Kidney (tissue), 14 donors: Measurements from ENCODE around the gene NPHP4. TPM values are rescaled to one million over a fixed set of nuclear protein-coding genes. Genes with fewer than 3 reads are reported as not detected.

ENCODE experiments used
- DNase-seq, 5 donors: peaks; one replicate each; pipeline ENCODE4 v3.0.0-alpha.2; 2013 to 2020
- FAIRE-seq: peaks from 2 replicates; lab custom pipeline; 2012; peaks lifted over from hg19 to GRCh38; lab: Jason Lieb, UNC
- H3K27ac ChIP-seq, 2 donors: one replicate each; pipeline ENCODE4 v1.7.0; 2013; ENCODE audit warnings: low read depth in 2 of 2, low read length in 2 of 2, inconsistent platforms in 1 of 2
- H3K27me3 ChIP-seq: one replicate; pipeline ENCODE4 v1.7.1; 2013; ENCODE audit warnings: low read length, inconsistent platforms; ENCODE audit not compliant: control insufficient read depth, insufficient read depth
- H3K36me3 ChIP-seq, 3 donors: one replicate each; pipeline versions ENCODE4 v1.7.0 to v1.7.1; 2013; ENCODE audit warnings: low read length in 3 of 3, control low read depth in 1 of 3, inconsistent platforms in 1 of 3; ENCODE audit not compliant: insufficient read depth in 3 of 3, control insufficient read depth in 2 of 3
- H3K4me1 ChIP-seq, 3 donors: one replicate each; pipeline versions ENCODE4 v1.7.0 to v1.7.1; 2013; ENCODE audit warnings: low read length in 3 of 3, inconsistent platforms in 1 of 3, low read depth in 1 of 3; ENCODE audit not compliant: control insufficient read depth in 2 of 3, insufficient read depth in 2 of 3
- H3K4me3 ChIP-seq, 3 donors: one replicate each; pipeline versions ENCODE4 v1.7.0 to v1.8.1; 2013; ENCODE audit warnings: low read length in 3 of 3, control low read depth in 1 of 3, inconsistent platforms in 1 of 3
- H3K9ac ChIP-seq, 3 donors: one replicate each; pipeline versions ENCODE4 v1.7.0 to v1.7.1; 2013; ENCODE audit warnings: low read length in 3 of 3, control low read depth in 1 of 3, inconsistent platforms in 1 of 3
- H3K9me3 ChIP-seq, 3 donors: one replicate each; pipeline versions ENCODE4 v1.7.0 to v1.7.1; 2013; ENCODE audit warnings: low read length in 3 of 3, control low read depth in 1 of 3, inconsistent platforms in 1 of 3; ENCODE audit not compliant: control insufficient read depth in 2 of 3, insufficient read depth in 1 of 3
- intact Hi-C: fragments of 100-400 bp; cut with DNase I; formaldehyde crosslinking; loops from one replicate; pipeline ENCODE4 v1.11.1; 2022
- polyA plus RNA-seq: library from polyadenylated mRNA; stranded (reverse); fragments of 350-450 nt; fragmentation: Illumina TruSeq; extraction: RNeasy Lipid Tissue Mini Kit (QIAGEN cat#74804); gene quantifications from one replicate; pipeline ENCODE4 v1.2.3, GENCODE V29; 2014; ENCODE audit warnings: low read depth, low replicate concordance; ENCODE audit not compliant: insufficient read depth
- total RNA-seq: library from RNA; stranded (reverse); fragmentation: NEBNext Ultra II Directional; extraction: Animal tissue kit (Norgen Biotek cat#: 25700); gene quantifications from one replicate; pipeline ENCODE4 v1.2.1, GENCODE V29; 2021
- TF ChIP-seq, protein P1 (sequence below): IDR thresholded peaks from 3 replicates; pipeline ENCODE4 v1.5.1; 2012; ENCODE audit warnings: mild to moderate bottlenecking, moderate library complexity, borderline replicate concordance; ENCODE audit not compliant: insufficient read depth; ENCODE audit errors: extremely low read depth
- donor health status: control.
- donor health status: control.
- donor health status: control.
- donor health status: control.
- donor health status: control.
- donor health status: DM: yes; HTN: yes; CAD: no.
- donor health status: Normal renal cell carcinoma (clear cell type).

The NPHP4 gene
- total and polyA plus RNA-seq, 2 donors from 2014 or later, result 2.9 to 16.1 TPM

GRCh38 chr1:5967351-5968160 is 24.7 kb downstream of the NPHP4 start:
- TF ChIP-seq, protein P1, sequence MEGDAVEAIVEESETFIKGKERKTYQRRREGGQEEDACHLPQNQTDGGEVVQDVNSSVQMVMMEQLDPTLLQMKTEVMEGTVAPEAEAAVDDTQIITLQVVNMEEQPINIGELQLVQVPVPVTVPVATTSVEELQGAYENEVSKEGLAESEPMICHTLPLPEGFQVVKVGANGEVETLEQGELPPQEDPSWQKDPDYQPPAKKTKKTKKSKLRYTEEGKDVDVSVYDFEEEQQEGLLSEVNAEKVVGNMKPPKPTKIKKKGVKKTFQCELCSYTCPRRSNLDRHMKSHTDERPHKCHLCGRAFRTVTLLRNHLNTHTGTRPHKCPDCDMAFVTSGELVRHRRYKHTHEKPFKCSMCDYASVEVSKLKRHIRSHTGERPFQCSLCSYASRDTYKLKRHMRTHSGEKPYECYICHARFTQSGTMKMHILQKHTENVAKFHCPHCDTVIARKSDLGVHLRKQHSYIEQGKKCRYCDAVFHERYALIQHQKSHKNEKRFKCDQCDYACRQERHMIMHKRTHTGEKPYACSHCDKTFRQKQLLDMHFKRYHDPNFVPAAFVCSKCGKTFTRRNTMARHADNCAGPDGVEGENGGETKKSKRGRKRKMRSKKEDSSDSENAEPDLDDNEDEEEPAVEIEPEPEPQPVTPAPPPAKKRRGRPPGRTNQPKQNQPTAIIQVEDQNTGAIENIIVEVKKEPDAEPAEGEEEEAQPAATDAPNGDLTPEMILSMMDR, result no peak
- intact Hi-C loops, result no loop called here
- H3K36me3 ChIP-seq, result peaks cover 0 to 8% (median 7%) of the 10 kb centered on the region in 3 donors
- FAIRE-seq (no peak), DNase-seq (no peak)
- H3K4me1 ChIP-seq, result peaks cover 0 to 3% (median 2%) of the 10 kb centered on the region in 3 donors
- H3K9ac ChIP-seq, result no peak overlapping the region
- no peak overlapping the region for H3K27ac ChIP-seq
- no peak overlapping the region for H3K4me3 ChIP-seq
- no peaks in the 10 kb centered on the region for H3K27me3 ChIP-seq
- H3K9me3 ChIP-seq, result no peaks in the 10 kb centered on the region

DNA sequence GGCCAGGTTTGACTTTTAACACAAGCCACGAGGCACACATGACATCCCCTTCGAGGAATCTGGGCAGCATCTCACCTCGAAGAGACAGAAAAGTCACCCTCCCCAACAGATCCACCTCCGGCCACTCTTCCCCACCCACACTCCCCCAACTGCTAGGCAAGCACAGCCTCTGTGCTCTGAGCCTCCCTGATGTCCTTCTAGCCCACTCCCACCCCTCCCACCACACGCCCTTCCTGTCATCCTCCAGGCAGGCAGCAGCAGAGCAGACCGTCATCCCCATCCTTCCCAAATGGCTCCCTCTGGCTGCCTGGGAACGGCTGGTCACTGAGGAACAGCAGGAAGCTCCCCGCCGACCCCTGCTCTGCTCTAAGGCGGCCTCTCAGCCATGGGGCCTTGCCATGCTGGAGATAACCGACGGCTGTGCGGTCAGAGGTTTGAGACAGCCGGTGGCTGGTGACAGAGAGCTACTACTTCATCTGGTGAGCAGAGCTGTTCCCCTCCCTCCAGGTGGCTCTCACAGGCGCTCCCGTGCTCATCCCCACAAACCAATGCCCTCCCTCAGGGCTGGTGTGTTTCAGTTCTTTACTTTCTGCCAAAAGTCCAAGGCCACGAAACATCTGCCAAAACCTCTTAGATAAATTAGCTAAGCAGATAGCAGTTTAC is 25.6 kb downstream of the NPHP4 start:
- TF ChIP-seq, protein P1, result no peak
- Histone ChIP-seq H3K27ac (no peak overlapping the region), H3K36me3 (peaks cover 0 to 9% (median 8%) of the 10 kb centered on the region in 3 donors), H3K4me1 (peaks cover 0 to 3% (median 2%) of the 10 kb centered on the region in 3 donors), H3K9me3 (no peaks in the 10 kb centered on the region), H3K27me3 (no peaks in the 10 kb centered on the region), H3K4me3 (no peak overlapping the region), H3K9ac (no peak overlapping the region)
- FAIRE-seq, result no peak
- intact Hi-C loops, result no loop called here
- DNase-seq, result no peak

- Histone ChIP-seq H3K9me3 (no peaks in the 10 kb centered on the region), H3K27ac (no peak overlapping the region), H3K36me3 (peaks cover 0 to 16% (median 10%) of the 10 kb centered on the region in 3 donors), H3K9ac (no peak overlapping the region), H3K4me3 (no peak overlapping the region), H3K27me3 (no peaks in the 10 kb centered on the region), H3K4me1 (peaks cover 0 to 3% (median 2%) of the 10 kb centered on the region in 3 donors)
- intact Hi-C loops, result no loop called here
- TF ChIP-seq, protein P1, result no peak
- no peak for DNase-seq
- no peak for FAIRE-seq
Observed at GRCh38 chr1:5965586-5966131, 26.6 kb downstream of the NPHP4 start.
